ENCODE data around the gene NPAS4.
"Not testable (repeated sequence)": the region's sequence is repeated elsewhere in the genome, so short reads cannot be mapped to it uniquely, and the experiment has no call there.

Gene NPAS4

GRCh38 chr11:66418168-66418985 is 2.5 kb upstream of the NPAS4 start:
- DNase-seq (ENCODE audit: low read depth), result peak; percentile 41

- no peak for DNase-seq (ENCODE audit: low read depth)
These were observed 1.9 kb upstream of the NPAS4 start for GRCh38 chr11:66418986-66419308.

DNA sequence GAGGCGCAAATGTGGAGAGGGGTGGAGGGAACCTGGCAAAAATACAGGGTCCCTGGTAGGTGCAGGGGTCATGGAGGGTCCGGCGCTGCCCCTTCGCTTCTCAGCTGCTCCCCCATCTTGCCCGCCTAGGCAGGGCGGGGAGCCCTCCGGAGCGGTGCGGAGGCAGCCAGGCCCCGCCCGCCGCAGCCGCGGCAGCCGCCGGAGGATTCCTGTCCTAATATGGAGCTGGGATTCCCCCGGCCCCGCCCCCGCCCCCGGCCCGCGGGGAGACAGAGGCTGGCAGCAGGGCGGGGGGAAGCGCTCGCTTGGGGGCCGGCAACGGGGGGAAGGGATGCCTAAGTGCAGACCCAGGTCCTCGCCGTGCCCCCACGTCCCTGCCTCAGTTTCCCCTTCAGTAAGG is 1.0 kb upstream of the NPAS4 start:
- no peak for DNase-seq (ENCODE audit: low read depth)

DNA sequence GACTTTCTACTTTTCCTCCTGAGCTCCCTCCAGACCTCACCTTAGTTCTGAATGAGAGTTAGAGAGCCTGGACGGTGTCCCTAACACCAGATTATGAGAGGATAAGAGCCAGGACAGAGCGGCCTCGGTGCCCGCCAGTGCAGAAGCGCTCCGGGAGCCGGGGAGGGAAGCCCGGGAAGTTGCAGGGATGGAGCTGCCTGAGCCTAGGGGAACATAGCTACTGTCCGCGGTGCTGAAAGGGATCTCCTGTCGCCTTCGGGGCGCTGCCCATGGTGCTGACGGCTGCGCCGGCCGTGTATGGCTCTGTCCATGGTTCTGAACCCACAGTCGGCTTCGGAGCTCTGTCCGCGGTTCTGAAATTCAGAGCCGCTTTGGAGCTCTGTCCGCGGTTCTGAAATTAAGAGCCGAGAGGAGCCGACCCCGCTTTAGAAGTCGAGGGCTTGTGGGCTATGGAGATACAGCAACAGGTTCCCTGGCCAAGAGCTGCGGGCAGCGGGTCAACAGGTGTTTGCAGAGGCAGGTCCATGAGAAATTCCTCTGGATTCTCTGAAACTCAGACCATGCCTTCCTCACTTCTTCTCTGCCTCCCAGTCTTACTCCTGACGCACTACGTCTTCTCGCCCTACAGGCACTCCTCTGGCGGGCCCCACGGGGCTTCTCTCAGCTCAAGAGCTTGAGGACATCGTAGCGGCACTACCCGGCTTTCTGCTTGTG is 814 bp downstream of the NPAS4 start:
- DNase-seq (ENCODE audit: low read depth), result peak; percentile 83

GRCh38 chr11:66426314-66426713 is 5.5 kb downstream of the NPAS4 start:
- no peak for DNase-seq (ENCODE audit: low read depth)

- no peak for DNase-seq (ENCODE audit: low read depth)
These were observed 8.1 kb downstream of the NPAS4 start for GRCh38 chr11:66428933-66429332.

GRCh38 chr11:66429983-66430602 is 9.3 kb downstream of the NPAS4 start:
- peak; percentile 64 for DNase-seq (ENCODE audit: low read depth)

GRCh38 chr11:66431287-66431686 is 10.5 kb downstream of the NPAS4 start:
- not testable (repeated sequence) for DNase-seq (ENCODE audit: low read depth)

DNA sequence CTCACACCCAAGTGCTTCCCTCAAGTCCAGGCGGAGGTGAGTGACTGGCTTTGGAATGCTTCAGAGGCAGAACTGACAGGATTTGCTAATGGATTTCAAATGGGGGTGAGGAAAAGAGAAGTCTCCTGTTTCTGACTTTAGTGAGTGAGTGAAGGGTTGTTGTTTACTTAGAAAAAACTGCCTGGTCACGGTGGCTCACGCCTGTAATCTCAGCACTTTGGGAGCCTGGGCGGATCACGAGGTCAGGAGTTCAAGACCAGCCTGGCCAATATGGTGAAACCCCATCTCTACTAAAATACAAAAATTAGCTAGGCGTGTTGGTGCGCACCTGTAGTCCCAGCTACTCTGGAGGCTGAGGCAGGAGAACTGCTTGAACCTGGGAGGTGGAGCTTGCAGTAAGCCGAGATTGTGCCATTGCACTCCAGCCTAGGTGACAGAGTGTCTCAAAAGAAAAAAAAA is 11.1 kb downstream of the NPAS4 start:
- not testable (repeated sequence) for DNase-seq (ENCODE audit: low read depth)

DNA sequence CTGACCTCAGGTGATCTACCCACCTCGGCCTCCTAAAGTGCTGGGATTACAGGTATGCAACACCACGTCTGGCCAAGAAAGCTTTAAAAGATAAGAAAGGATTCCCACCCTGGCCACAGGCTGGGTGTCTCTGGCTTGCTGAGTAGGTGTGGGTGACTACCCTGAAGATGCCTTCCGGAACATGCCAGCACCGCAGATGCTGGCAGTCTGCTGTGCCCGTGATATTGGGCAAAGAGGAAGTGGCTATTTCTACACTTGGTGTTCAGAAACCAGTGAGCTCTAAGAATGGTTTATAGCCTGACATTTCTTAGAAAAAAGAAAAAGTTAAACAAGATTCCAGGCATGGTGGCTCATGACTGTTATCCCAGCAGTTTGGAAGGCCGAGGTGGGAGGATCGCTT is 11.8 kb downstream of the NPAS4 start:
- no peak for DNase-seq (ENCODE audit: low read depth)

- no peak for DNase-seq (ENCODE audit: low read depth)
These were observed 17.2 kb downstream of the NPAS4 start for GRCh38 chr11:66437979-66438503.

GRCh38 chr11:66438504-66439466 is 17.9 kb downstream of the NPAS4 start, which contains the start of gene MRPL11:
Gene MRPL11 (minus strand): TSS chr11:66438848. CDS start chr11:66438754, 94 bp downstream.
- peak; percentile 86 for DNase-seq (ENCODE audit: low read depth)

DNA sequence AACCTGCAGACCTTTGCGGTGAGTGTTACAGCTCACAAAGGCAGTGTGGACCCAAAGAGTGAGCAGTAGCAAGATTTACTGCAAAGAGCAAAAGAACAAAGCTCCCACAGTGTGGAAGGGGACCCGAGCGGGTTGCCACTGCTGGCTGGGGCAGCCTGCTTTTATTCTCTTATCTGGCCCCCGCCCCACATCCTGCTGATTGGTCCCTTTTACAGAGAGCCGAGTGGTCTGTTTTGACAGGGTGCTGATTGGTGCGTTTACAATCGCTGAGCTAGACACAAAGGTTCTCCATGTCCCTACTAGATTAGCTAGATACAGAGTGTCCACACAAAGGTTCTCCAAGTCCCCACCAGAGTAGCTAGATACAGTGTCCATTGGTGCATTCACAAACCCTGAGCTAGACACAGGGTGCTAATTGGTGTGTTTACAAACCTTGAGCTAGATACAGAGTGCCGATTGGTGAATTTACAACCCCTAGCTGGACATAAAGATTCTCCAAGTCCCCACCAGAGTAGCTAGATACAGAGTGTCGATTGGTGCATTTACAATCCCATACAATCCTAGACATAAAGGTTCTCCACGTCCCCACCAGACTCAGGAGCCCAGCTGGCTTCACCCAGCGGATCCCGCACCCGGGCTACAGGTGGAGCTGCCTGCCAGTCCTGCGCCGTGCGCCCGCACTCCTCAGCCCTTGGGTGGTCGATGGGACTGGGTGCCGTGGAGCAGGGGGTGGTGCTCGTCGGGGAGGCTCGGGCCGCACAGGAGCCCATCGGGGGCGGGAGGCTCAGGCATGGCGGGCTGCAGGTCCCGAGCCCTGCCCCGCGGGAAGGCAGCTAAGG is 19.5 kb downstream of the NPAS4 start:
- DNase-seq (ENCODE audit: low read depth), result not testable (repeated sequence)

GRCh38 chr11:66440940-66441282 is 20.1 kb downstream of the NPAS4 start:
- not testable (repeated sequence) for DNase-seq (ENCODE audit: low read depth)

DNA sequence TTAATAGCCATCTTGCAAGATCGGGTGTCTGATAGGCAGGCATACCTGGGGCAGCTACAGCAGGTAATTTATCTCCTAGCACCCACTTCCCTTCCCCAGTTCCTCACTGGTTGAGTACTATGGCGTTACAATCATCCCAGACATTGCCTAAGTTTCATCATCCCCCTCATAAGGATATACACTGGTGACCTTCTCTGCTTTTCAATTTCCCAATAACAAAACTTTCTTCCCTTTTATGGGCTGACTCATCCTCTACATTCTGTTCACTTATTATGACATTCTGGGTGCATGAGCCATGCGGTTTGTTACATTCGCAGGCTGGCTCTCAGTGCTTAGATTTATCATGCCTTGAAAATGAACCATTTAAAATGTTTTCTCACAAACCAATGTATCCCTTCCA is 22.8 kb downstream of the NPAS4 start:
- no peak for DNase-seq (ENCODE audit: low read depth)

DNA sequence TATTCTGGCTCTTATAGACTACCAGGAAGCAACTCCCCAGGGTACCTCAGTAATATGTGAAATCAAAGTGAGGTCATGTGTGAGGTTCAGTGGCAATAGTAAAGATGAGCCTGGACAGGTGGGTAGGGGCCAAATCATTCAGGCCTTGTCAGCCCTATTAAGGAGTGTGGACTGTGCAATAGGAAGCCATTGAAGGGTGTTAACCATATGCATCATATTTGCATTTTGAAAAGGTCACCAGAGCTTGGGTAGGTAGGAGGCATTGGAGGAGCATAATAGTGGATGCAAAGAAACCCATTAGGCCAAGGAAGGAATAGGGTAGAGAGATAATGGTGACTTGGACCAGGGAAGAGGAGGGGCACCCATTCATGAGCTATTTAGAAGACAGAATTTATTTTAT is 26.2 kb downstream of the NPAS4 start:
- no peak for DNase-seq (ENCODE audit: low read depth)

- no peak for DNase-seq (ENCODE audit: low read depth)
These were observed 27.7 kb downstream of the NPAS4 start for GRCh38 chr11:66448523-66448922.

- no peak for DNase-seq (ENCODE audit: low read depth)
These were observed 29.7 kb downstream of the NPAS4 start for GRCh38 chr11:66450560-66450959.

- DNase-seq (ENCODE audit: low read depth), result no peak
These were observed 30.8 kb downstream of the NPAS4 start for GRCh38 chr11:66451663-66452062.

GRCh38 chr11:66454247-66454646 is 33.4 kb downstream of the NPAS4 start:
- DNase-seq (ENCODE audit: low read depth), result no peak

- DNase-seq (ENCODE audit: low read depth), result no peak
These were observed 34.0 kb downstream of the NPAS4 start for GRCh38 chr11:66454828-66455227.

All from activated T-cell treated with anti-CD3 and anti-CD28 coated beads for 1 hour (primary cell).